NCI-H1048 (cell line): ENCODE results near the gene AXIN1.
"Not testable (repeated sequence)": the region's sequence is repeated elsewhere in the genome, so short reads cannot be mapped to it uniquely, and the experiment has no call there.

Source experiments
- DNase-seq: peaks from one replicate; lab custom pipeline; 2025; lab: John Stamatoyannopoulos, UW

AXIN1 gene

DNA sequence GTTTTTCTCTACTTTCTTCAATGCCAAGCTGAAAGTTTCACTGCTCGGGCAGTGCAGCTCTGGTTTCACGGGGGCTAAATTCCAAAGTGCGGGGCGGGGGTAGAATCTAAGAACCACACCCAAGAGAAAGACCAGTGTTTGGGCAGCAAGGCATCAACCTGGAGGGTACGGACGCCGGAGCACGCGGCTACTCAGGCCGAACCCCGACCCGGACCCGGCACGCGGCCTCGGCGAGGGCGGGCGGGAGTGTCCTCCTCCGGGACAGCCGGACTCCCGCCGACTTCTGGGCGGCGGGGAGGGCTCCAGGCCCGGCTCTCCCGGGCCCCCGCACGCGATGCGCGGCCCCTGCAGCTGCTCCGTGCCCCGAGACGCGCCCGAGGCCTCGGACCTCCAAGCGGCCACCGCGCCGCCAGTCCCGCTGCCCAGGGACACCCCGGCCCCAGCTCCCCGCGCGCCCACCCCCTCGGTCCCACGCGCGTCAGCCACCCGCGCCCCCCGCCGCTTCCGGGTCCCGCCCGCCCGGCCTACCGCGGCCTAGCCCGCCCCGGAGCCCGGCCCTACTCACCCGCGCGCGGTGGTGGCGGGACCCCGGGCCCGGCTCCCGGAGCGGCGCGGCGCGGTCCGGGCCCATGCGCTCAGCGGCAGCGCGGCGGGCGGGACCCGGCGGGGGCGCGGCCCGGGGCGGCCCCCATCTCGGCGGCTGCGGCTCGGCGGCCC is 561 bp downstream of the AXIN1 start:
- DNase-seq, result no peak

DNA sequence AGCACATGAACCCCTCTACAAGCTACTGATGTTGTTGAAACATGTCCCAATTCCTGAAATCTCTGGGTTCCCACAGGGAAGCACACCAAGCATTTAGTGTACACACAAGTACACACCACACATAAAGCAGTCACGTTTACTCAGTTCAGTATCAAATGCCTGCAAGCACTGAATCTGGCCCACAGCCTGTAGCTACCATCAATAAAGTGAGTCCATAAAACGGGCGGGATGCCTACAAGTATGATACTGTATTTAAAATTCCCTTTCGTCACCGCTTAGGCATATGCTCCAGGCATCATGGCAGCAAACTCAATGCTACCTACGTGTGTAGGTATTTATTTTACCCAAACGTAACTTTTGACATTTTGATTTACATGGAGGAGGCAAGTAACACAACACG is 2.3 kb downstream of the AXIN1 start:
- no peak for DNase-seq

DNA sequence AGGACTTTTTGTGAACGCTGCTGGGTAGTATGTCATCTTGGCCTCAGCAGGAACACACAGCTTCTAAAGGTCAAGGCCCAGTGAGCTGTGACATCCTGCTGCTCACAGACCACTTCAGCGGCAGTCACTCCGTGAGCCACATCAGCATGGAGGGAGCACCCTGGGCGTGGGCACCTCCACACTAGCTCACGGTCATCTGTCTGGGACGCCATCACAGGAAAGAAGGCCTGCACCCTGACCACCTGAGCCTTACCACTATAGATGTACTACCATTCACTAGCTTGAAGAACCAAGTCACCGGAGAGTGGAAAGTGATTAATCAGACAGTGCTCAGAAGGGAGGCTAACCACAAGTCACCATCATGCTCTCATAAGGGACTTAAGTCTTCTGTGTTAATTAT is 3.3 kb downstream of the AXIN1 start:
- no peak for DNase-seq

DNA sequence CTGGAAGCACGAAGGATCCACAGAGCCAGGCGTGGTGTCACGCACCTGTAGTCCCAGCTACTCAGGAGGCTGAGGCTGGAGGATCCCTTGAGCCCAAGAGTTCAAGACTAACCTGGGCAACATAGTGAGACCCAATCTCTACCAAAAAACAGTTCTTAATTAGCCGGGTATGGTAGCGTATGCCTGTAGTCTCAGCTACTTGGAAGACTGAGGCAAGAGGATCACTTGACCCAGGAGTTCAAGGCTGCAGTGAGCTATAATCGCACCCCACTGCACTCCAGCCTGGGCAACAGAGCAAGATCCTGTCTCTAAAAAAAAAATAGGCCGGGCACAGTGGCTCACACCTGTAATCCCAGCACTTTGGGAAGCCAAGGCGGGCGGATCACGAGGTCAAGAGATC is 4.0 kb downstream of the AXIN1 start:
- not testable (repeated sequence) for DNase-seq

DNA sequence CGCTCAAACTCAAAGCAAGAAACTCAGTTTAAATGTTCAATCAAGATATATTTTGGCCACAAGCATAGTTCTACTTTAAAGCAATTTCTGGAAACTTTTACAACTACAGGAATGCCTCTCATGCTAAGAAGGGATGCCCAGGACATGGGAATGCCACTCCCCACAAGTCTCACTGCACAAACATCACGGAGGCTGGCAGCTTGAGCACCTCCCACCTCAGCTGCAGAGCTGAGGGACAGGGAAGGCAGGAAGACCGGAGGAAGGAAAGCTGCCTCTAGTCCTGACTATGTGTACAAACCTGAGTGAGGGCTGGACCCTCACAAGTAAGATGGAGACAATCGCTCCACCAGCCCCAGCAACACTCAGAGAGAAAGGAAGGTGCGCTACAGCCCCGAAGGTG is 5.3 kb downstream of the AXIN1 start:
- no peak for DNase-seq

DNA sequence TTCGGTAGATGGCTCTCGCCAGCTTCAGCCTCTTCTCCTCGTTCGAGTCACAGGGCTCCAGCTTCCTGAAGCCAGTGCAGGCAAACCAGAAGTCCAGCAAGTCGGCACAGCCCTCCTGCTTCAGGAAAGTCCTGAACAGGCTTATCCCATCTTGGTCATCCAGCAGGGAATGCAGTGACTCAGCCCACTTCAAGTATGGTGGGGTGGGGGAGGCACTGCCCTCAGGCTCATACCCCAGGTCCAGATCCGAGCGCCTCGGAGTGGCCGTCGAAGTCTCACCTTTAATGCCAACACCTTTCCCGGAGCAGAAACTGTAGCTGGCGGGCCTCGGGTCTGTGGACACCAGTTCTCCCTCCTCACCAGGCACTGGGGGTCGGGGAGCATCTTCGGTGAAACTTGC is 5.9 kb downstream of the AXIN1 start:
- DNase-seq, result no peak

DNA sequence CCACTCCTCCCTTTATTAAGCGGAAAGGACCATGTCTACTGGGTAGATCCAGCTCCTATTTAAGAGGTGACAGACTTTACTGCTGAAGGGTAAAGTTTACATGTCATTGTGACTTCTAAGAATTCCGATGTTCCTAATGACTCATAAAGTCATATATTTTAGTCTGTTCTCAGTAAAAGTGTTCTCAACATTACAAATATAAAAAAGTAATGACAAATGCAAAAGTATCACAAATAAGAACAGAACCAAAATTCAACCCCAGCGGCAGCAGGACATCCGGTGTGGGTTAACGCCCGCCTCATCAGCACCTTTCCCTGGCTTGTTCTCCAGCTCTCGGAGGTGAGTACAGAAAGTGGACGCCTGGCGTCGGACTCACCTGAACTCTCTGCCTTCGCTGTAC is 6.8 kb downstream of the AXIN1 start:
- no peak for DNase-seq

DNA sequence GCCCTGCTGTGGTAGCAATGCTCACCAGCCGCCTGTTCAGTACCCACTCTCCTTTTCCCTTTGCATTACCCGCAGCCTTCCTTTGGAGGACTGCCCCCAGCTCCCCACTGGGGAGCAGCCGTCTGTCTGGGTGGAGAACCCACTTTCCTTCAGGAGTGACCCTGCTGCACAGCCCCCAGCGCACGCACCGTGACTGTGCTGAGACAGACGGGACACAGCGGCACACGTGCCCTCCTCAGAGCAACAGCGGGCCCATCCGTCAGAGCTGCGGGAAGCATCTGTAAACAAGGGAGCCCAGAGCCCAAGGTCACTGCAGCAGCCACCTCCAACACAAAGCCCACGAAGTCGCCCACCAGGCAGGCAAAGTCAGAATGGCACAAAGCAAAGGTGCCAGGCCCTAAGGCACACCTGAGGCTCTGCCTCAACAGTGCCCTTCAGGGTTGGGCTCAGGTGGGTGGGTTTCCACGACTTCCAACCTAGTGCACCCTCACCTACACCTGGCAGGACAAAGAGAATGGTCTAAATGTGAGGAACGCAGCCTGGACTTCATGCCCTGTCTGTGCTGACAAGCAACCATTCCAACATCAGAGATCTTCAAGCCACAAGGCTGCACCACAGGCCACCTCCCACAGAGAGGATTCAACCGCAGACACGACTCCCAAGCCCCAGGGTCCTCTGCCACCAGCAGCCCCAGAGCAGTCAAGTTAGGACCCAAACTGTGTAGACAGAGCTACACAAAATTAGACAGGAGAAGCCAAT is 9.9 kb downstream of the AXIN1 start:
- no peak for DNase-seq

DNA sequence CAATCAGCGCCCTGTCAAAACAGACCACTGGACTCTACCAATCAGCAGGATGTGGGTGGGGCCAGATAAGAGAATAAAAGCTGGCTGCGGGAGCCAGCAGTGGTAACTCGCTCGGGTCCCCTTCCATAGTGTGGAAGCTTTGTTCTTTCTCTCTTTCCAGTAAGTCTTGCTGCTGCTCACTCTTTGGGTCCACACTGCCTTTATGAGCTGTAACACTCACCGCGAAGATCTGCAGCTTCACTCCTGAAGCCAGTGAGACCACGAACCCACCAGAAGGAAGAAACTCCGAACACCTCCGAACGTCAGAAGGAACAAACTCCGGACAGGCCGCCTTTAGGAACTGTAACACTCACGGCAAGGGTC is 10.6 kb downstream of the AXIN1 start:
- DNase-seq, result not testable (repeated sequence)

DNA sequence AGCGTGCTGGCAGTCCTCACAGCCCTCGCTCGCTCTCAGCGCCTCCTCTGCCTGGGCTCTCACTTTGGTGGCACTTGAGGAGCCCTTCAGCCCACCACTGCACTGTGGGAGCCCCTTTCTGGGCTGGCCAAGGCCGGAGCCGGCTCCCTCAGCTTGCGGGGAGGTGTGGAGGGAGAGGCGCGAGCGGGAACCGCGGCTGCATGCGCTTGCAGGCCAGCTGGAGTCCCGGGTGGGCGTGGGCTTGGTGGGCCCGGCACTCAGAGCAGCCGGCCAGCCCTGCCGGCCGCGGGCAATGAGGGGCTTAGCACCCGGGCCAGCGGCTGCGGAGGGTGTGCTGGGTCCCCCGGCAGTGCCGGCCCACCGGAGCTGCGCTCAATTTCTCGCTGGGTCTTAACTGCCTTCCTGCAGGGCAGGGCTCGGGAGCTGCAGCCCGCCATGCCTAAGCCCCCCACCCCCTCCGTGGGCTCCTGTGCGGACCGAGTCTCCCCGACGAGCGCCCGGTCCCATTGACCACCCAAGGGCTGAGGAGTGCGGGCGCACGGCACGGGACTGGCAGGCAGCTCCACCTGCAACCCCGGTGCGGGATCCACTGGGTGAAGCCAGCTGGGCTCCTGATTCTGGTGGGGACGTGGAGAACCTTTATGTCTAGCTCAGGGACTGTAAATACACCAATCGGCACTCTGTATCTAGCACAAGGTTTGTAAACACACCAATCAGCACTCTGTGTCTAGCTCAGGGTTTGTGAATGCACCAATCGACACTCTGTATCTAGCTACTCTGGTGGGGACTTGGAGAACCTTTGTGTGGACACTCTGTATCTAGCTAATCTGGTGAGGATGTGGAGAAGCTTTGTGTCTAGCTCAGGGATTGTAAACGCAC is 11.2 kb downstream of the AXIN1 start:
- DNase-seq, result not testable (repeated sequence)

DNA sequence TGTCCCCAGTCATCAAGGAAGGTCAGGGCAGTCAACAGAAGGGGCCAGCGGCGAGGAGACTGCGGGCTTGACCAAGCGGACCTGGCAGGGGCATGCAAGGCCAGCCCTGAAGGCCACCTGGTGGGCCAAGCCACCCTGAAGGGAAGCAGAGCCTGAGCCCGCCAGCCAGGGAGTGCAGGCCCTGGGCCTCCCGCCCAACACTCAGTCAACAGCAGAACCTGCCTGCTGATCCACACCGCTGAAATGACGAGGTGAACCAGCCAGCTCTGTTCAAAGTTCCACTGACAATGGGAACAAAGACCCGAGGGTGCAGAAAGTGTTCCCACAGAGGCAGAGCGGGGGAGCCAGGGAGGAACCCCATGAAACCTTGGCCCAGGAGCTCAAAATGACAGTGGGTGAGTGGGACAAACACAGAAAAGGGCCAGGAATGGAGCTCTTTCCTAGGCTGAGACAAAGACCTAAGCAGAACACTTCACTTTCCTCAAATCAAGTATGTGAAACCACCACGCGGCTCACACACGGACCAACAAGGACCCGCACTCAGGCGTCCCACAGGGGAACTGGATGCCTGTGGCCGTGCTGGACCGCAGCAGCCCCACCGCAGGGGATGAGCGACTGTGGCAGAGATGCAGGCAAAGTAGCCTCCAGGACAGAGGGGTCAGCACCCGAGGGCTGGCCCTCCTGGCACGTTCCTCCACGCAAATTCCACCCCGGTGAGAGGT is 12.0 kb downstream of the AXIN1 start:
- DNase-seq, result no peak

DNA sequence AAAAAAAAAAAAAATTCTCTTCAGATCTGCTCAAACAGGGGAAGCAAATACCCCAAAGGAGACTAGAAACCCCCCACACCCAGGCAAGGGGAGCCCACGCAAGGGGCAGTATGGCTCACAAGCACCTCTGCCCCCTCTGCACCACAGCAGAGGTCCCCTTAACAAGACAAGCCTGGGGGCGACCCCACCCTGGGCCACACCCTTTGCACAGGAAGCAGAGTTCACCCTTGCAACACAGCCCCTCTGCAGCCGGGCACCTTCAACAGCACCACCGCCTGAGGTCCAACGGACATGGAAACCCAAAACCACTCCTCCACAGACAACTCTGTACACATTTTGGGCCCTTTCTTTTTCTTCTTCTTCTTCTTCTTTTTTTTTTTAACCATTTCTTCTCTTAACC is 12.8 kb downstream of the AXIN1 start:
- DNase-seq, result no peak

DNA sequence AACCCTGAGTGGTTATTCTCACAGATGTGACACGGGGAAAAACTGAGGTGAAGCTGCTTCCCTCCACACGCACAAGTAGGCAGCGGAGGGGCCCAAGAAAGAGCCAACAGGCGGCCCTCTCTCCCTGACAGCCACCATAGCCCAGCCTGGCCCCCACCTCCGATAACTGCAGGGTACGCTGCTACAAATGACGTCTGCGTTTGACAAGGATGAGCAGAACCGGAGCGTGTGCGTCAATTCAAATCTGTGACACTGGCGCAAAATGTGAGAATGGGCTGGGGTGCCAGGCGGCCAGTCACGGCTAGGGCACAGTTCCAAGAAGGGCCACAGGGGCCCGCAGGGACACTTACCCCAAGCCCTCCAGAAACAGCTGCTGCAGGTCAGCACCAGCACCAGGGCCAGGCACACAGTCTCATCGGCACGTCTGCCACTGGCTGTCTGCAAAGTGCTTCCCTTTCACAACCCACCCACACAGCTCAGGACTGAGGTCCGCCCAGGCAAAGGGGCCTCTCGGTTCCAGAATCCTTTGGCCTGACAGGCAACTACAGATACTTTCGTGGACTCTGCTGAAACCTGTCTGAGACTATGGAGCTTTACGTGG is 14.4 kb downstream of the AXIN1 start:
- no peak for DNase-seq

DNA sequence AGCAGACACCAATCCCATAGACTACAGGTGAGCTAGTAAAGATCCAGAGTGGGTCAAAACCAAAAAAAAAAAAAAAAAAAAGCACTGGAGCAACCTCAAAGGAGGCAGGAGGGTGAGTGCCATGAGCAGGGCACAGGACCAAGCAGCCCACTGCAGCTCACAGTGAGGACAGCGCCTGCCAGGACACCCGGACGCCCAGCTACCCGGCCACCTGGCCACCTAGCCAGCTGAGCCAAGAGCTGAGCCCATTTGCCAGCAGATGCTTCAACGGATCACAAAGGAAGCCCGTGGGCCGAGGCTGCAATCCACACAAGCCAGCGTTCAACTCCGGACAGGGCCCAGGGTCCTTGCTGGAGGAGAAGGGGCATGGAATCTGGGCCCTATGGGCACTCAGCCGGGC is 15.1 kb downstream of the AXIN1 start:
- DNase-seq, result no peak

DNA sequence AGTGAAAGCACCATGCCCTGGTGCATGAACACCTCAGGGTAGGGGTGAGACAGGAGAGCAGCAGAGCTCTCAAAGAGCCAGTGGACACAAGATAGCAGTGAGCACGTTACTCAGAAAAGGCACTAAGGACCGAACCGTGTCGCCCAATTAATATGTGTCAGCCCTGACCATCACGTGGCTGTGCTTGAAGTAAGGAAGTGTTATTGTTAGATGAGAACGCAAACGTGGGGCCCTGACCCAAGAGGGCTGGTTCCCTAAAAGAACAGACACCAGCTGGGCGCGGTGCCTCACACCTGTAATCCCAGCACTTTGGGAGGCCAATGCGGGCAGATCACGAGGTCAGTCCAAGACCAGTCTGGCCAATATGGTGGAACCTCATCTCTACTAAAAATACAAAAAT is 16.3 kb downstream of the AXIN1 start:
- DNase-seq, result no peak

DNA sequence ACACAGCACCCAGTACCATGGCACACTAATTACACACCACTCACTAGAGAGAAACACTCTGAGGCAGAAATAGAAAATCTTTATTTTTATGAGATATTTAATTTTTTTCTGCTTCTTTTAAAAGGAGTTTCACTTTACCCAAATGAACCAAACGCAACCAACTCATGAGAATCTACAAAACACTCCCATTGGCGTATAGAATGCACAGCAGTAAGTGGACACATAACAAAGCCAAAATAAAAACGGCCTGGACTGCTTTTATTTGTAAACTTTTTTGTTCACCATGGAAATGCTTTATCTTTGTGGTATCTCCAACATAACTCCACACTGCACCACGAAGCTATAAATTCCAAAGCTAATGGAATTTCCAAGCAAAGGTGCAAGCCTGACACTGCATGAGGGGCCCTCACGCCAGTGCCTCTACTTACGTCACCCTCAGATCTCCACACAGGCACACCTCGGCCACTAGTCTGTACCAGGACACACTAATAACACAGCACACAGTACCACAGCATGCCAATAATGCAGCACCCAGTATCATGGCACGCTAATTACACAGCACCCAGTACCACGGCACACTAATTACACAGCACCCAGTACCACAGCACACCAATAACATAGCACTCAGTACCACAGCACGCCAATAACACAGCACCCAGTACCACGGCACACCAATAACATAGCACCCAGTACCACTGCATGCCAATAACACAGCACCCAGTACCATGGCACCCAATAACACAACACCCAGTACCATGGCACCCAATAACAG is 17.5 kb downstream of the AXIN1 start:
- DNase-seq, result not testable (repeated sequence)

DNA sequence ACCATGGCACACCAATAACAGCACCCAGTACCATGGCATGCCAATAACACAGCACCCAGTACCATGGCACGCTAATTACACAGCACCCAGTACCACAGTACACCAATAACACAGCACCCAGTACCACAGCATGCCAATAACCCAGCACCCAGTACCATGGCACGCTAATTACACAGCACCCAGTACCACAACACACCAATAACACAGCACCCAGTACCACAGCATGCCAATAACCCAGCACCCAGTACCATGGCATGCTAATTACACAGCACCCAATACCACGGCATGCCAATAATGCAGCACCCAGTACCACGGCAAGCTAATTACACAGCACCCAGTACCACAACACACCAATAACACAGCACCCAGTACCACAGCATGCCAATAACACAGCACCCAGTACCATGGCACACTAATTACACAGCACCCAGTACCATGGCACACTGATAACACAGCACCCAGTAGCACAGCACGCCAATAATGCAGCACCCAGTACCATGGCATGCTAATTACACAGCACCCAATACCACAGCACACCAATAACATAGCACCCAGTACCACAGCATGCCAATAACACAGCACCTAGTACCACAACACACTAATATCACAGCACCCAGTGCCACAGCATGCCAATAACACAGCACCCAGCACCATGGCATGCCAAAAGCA is 18.2 kb downstream of the AXIN1 start:
- DNase-seq, result not testable (repeated sequence)

DNA sequence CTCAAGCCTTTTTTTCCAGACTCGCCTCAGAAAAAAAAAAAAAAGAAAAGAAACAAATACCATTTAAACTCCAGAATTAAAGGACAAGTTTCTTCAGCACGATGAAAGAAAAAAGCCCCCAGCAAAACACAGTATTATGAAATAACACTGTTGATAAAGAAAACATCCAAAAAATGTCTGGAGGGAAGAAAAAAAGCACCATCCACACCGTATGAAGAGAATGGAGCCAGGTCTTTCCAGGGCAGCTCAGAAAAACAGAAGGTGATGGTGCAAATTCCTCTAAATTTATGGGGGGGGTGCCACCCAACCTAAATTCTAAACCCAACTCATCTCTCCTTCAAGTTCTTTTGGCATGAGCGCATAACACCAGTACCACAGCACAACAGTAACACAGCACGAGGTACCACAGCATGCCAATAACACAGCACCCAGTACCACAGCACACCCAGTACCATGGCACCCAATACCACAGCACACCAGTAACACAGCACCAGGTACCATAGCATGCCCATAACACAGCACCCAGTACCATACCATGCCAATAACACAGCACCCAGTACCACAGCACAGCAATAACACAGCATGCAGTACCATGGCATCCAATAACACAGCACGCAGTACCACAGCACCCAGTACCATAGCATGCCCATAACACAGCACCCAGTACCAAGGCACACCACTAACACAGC is 19.0 kb downstream of the AXIN1 start:
- DNase-seq, result no peak

DNA sequence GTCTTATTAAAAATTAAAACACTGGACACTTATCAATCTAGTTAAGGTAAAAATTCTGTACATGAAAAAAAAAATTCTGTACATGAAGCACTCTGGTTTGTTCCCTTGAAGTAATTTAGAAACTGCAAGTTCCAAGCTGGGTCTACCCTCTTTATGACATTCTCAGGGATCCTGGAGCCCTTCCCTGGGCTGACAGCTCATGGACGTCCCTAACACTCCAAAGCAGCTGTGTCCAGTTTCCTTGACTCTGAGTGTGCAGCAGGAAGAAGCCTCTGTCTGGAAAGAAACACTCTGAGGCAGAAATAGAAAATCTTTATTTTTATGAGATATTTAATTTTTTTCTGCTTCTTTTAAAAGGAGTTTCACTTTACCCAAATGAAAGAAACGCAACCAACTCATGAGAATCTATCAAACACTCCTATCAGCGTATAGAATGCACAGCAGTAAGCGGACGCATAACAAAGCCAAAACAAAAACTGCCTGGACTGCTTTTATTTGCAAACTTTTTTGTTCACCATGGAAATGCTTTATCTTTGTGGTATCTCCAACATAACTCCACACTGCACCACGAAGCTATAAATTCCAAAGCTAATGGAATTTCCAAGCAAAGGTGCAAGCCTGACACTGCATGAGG is 21.2 kb downstream of the AXIN1 start:
- not testable (repeated sequence) for DNase-seq
